ENCODE results near the gene ANGPTL3. TPM values are rescaled to one million over a fixed set of nuclear protein-coding genes. Genes with fewer than 3 reads are reported as not detected.

ANGPTL3 gene
- total and polyA plus RNA-seq, 2 of the 8 experiments (the other 6 are each of a cell fraction or from before 2014, with no cell fraction given) = not detected

DNA sequence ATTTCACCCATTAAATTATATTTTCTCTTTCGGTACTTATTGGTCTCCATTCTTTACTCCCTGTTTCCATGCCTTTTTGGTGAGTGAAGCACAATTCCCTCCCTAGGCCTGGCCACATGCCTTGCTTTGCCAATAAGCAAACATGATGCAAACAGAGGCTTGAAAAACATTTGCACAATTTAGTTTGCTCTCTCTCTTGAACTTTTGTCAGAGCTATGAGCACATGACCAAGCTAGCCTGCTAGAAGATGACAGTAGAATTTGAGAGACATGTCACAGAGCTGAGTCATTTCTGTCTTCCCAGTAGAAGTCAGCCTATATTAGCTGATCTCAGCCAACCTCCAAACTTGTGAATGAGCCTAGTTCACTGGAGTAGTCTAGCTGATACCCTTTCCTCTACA lies 24.6 kb downstream of the ANGPTL3 start:
- no peaks in the 10 kb centered on the region for H4K20me1 ChIP-seq (replicated peaks in 1 of 2; ENCODE audit: control insufficient read depth in 1 of 2, insufficient read depth in 2 of 2, low read length in 2 of 2)
- DNase-seq (ENCODE audit: low read depth in 1 of 2, low spot score in 2 of 2) = no peak
- H2BK15ac ChIP-seq (ENCODE audit: low read length) = no peak overlapping the region
- no peak overlapping the region for H3K4me2 ChIP-seq (ENCODE audit: insufficient read depth in 1 of 2, low read depth in 2 of 2, low read length in 2 of 2)
- CTCF ChIA-PET (ENCODE audit: partially characterized antibody) = interaction anchor here (1.3 kb wide), 1 partner anchor 9 kb away, joined by 3 read pairs; no protein-coding TSS in a partner anchor
- 84% methylated on average over 1 of the region's 1 CpG; no CpG with 5 or more reads in 1 of the 2 experiments for WGBS, 2 experiments (ENCODE audit: extremely low coverage in 1 of 2, insufficient coverage in 1 of 2, insufficient read length in 1 of 2, insufficient replicate concordance in 2 of 2, low coverage in 1 of 2, low lambda C conversion rate in 2 of 2, missing lambda C conversion rate in 1 of 2)
- H2BK12ac ChIP-seq (ENCODE audit: low read depth, low read length) = no peak overlapping the region
- no peaks in the 10 kb centered on the region for H3K79me2 ChIP-seq (ENCODE audit: control insufficient read depth in 1 of 2, insufficient read depth in 2 of 2, low read length in 2 of 2)
- no peak overlapping the region for H4K8ac ChIP-seq (ENCODE audit: extremely low read depth, insufficient read depth, low read length)
- H2BK5ac ChIP-seq (ENCODE audit: low read depth, low read length) = no peak overlapping the region
- no peak overlapping the region for H2AFZ ChIP-seq (ENCODE audit: low read length)
- POLR2A ChIA-PET (ENCODE audit: partially characterized antibody) = no interaction called here
- H4K5ac ChIP-seq (ENCODE audit: insufficient read length, low read depth, low read length) = no peak overlapping the region
- no peak overlapping the region for H4K91ac ChIP-seq (replicated peaks; ENCODE audit: insufficient read length, low read length)
- H3K36me3 ChIP-seq (ENCODE audit: control insufficient read depth in 2 of 4, insufficient read depth in 4 of 4, low read length in 3 of 4) = no peaks in the 10 kb centered on the region; a peak in 1 of 8 replicates
- no peak overlapping the region for H3K56ac ChIP-seq (replicated peaks; ENCODE audit: insufficient read length, low read depth, low read length)
- no peaks in the 10 kb centered on the region for H3K23me2 ChIP-seq (ENCODE audit: low read depth, low read length)
- H3K9me3 ChIP-seq (ENCODE audit: insufficient read depth in 2 of 2, low read depth in 1 of 2, low read length in 1 of 2) = no peaks in the 10 kb centered on the region
- no peak overlapping the region for H3K27ac ChIP-seq (ENCODE audit: low read depth, low read length)
- H3K79me1 ChIP-seq (ENCODE audit: low read depth, low read length) = no peaks in the 10 kb centered on the region
- H3K23ac ChIP-seq (ENCODE audit: insufficient read length) = no peak overlapping the region
- H3K9ac ChIP-seq (replicated peaks in 1 of 4; ENCODE audit: extremely low read depth in 1 of 4, low read depth in 3 of 4, low read length in 3 of 4) = no peak overlapping the region
- no peaks in the 10 kb centered on the region for H3K27me3 ChIP-seq (replicated peaks in 1 of 4; ENCODE audit: control insufficient read depth in 3 of 4, extremely low read depth in 1 of 4, insufficient read depth in 3 of 4, low read length in 3 of 4)
- no peak overlapping the region for H2BK120ac ChIP-seq (replicated peaks; ENCODE audit: low read depth, low read length)
- FAIRE-seq = no peak
- no peak overlapping the region for H2BK20ac ChIP-seq (ENCODE audit: low read length)
- no peak overlapping the region for H3K18ac ChIP-seq (ENCODE audit: extremely low read depth, low read length)
- H3K14ac ChIP-seq (ENCODE audit: insufficient read length) = no peak overlapping the region
- H3K4me3 ChIP-seq (ENCODE audit: extremely low read depth in 1 of 4, insufficient read depth in 2 of 4, low read depth in 3 of 4, low read length in 4 of 4) = no peak overlapping the region
- H3K4ac ChIP-seq (replicated peaks; ENCODE audit: insufficient read length, low read depth, low read length) = no peak overlapping the region
- peaks cover 0 to 3% (median under 1%) of the 10 kb centered on the region in 4 experiments; a peak in 1 of 7 replicates for H3K4me1 ChIP-seq (replicated peaks in 1 of 4; ENCODE audit: control insufficient read depth in 3 of 4, insufficient read depth in 4 of 4, low read length in 3 of 4)
- no peak overlapping the region for H2AK5ac ChIP-seq (ENCODE audit: low read depth, low read length)
- TF ChIP-seq GTF2F1 (IDR thresholded peaks at IDR 0.05; ENCODE audit: borderline replicate concordance, low read depth, low read length) (no peak), EGR1 (IDR thresholded peaks at IDR 0.05; ENCODE audit: borderline replicate concordance, low read depth, low read length) (no peak), CBX5 (IDR thresholded peaks at IDR 0.05; ENCODE audit: low read depth, low read length) (no peak), RXRA (IDR thresholded peaks at IDR 0.05; ENCODE audit: insufficient read depth, low read depth, low read length) (no peak), BACH1 (IDR thresholded peaks at IDR 0.05; ENCODE audit: low read length) (no peak), HDAC6 (IDR thresholded peaks at IDR 0.05; ENCODE audit: low read depth, low read length) (no peak), CHD2 (IDR thresholded peaks at IDR 0.05; ENCODE audit: low read length) (no peak), HDAC2 (IDR thresholded peaks at IDR 0.05; ENCODE audit: borderline replicate concordance in 1 of 2, low read depth in 2 of 2, low read length in 2 of 2) (no peak), BRCA1 (IDR thresholded peaks at IDR 0.05; ENCODE audit: low read depth, low read length) (no peak), RBBP5 (IDR thresholded peaks at IDR 0.05; ENCODE audit: borderline replicate concordance, low read depth, low read length) (no peak), TEAD4 (IDR thresholded peaks at IDR 0.05; ENCODE audit: low read depth, low read length) (no peak), RAD21 (IDR thresholded peaks at IDR 0.05 in 1 of 2, conservative IDR thresholded peaks at IDR 0.05 in 1 of 2; ENCODE audit: low read depth in 2 of 2, low read length in 2 of 2) (no peak)
- TF ChIP-seq, protein P1, sequence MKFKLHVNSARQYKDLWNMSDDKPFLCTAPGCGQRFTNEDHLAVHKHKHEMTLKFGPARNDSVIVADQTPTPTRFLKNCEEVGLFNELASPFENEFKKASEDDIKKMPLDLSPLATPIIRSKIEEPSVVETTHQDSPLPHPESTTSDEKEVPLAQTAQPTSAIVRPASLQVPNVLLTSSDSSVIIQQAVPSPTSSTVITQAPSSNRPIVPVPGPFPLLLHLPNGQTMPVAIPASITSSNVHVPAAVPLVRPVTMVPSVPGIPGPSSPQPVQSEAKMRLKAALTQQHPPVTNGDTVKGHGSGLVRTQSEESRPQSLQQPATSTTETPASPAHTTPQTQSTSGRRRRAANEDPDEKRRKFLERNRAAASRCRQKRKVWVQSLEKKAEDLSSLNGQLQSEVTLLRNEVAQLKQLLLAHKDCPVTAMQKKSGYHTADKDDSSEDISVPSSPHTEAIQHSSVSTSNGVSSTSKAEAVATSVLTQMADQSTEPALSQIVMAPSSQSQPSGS (IDR thresholded peaks at IDR 0.05; ENCODE audit: low read length) = no peak

Measured in H1 (cell line).